ENCODE results near the gene KRTAP12-1. TPM values are rescaled to one million over a fixed set of nuclear protein-coding genes. Genes with fewer than 3 reads are reported as not detected.
A peak's percentile ranks its signal among the peaks of the same experiment; 100 is the strongest.
"Not testable (repeated sequence)": the region's sequence is repeated elsewhere in the genome, so short reads cannot be mapped to it uniquely, and the experiment has no call there.

The KRTAP12-1 gene
- total and polyA plus RNA-seq, 5 donors from 2014 or later: not detected

DNA sequence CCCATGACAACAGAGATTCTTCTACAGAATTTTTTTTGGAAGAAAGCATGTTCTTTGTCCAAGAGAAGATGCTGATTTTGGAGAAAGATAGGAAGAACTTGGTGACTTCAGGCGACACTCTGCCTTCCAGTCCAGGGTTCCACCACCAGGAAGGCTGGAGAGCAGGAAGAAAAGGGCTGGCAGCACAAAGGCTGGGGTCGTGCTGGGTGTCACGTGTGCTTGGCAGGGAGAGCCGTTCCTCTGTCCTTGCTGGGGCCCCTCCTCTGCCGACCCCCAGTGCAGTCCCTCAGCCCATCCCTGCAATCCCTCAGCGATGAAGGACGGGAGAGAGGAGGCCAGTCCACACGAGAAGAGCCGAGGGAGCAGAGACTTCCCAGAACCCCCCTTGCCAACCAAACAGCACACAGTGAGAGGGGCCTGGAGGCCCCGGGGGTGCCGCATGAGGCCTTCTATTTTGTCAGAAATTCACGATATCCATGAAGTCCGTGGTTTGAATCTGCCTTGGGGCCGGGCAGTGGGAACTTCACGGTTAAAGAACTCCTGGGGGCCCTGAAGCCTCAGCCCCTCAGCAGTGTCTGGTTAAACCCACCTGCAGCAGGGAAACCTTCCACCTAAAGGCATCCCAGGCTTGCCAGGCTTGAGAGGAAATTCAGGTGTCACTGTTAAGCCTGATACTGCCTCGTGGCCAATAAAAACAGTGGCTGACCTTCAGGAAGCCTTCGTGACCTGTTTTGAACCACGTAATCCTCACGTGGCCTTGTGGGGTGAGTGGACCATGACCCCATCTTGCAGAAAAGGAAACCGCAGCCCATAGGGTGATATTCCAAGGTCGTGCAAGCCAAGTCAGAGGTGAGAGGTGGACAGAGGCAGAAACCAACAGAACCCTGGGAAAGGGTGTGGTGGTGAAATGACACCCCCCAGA, 18.4 kb upstream of the KRTAP12-1 start:
- no peak for ATAC-seq (ENCODE audit: low read depth in 2 of 2)
- Mint-ChIP-seq H3K27me3 (peaks cover 56% of the 10 kb centered on the region), H3K4me3 (no peak overlapping the region), H3K9me3 (peaks cover 0 to 3% (median 0%) of the 10 kb centered on the region in 7 donors), H3K4me1 (peaks cover 0 to 8% (median 1%) of the 10 kb centered on the region in 4 donors), H3K27ac (no peak overlapping the region), H3K36me3 (no peaks in the 10 kb centered on the region)
- Histone ChIP-seq H3K9me3 (ENCODE audit: control insufficient read depth in 2 of 2, low read length in 2 of 2) (no peaks in the 10 kb centered on the region), H3K27me3 (ENCODE audit: control insufficient read depth, insufficient read depth, low read length) (no peaks in the 10 kb centered on the region), H3K4me1 (ENCODE audit: control insufficient read depth, insufficient read depth, low read length, poor library complexity, severe bottlenecking) (no peaks in the 10 kb centered on the region), H3K36me3 (ENCODE audit: control insufficient read depth, insufficient read depth, low read length) (no peaks in the 10 kb centered on the region), H3K27ac (ENCODE audit: insufficient read depth, low read length, poor library complexity, severe bottlenecking) (no peak overlapping the region), H3K4me3 (ENCODE audit: low read depth, low read length) (no peak overlapping the region)
- no peak for DNase-seq

DNA sequence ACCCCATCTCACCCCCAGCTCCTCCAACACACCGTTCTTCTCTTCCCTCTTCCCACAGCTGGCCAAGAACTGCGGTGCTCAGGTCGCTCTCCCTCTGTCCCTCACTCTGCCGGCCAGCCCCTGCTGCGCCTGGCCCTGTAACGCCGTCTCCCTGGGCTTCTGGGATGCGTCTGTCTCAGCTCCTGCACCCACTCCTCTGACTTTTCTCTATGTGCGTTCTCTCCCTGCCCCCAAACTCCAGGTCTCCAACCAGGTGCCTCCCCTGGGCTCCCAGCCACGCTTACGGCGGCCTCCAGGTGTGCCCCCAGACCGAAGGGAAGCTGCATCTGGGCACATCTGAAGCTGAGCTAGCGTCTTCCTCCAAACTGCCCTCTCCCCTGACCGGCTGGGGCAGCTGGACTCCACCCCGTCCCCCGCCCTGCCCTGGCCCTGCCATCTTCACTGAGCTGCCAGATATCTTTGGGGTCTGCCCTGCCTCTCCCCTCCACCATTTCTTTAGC, 17.6 kb upstream of the KRTAP12-1 start:
- Histone ChIP-seq H3K27me3 (ENCODE audit: control insufficient read depth, insufficient read depth, low read length) (no peaks in the 10 kb centered on the region), H3K36me3 (ENCODE audit: control insufficient read depth, insufficient read depth, low read length) (no peaks in the 10 kb centered on the region), H3K27ac (ENCODE audit: insufficient read depth, low read length, poor library complexity, severe bottlenecking) (no peak overlapping the region), H3K9me3 (ENCODE audit: control insufficient read depth in 2 of 2, low read length in 2 of 2) (no peaks in the 10 kb centered on the region), H3K4me3 (ENCODE audit: low read depth, low read length) (no peak overlapping the region), H3K4me1 (ENCODE audit: control insufficient read depth, insufficient read depth, low read length, poor library complexity, severe bottlenecking) (no peaks in the 10 kb centered on the region)
- Mint-ChIP-seq H3K27ac (no peak overlapping the region), H3K36me3 (no peaks in the 10 kb centered on the region), H3K9me3 (peaks cover 0 to 4% (median 0%) of the 10 kb centered on the region in 7 donors), H3K4me3 (no peak overlapping the region), H3K27me3 (peaks cover 51% of the 10 kb centered on the region), H3K4me1 (peaks cover 0 to 8% (median 1%) of the 10 kb centered on the region in 4 donors)
- ATAC-seq (ENCODE audit: low read depth in 2 of 2): no peak
- DNase-seq: no peak

DNA sequence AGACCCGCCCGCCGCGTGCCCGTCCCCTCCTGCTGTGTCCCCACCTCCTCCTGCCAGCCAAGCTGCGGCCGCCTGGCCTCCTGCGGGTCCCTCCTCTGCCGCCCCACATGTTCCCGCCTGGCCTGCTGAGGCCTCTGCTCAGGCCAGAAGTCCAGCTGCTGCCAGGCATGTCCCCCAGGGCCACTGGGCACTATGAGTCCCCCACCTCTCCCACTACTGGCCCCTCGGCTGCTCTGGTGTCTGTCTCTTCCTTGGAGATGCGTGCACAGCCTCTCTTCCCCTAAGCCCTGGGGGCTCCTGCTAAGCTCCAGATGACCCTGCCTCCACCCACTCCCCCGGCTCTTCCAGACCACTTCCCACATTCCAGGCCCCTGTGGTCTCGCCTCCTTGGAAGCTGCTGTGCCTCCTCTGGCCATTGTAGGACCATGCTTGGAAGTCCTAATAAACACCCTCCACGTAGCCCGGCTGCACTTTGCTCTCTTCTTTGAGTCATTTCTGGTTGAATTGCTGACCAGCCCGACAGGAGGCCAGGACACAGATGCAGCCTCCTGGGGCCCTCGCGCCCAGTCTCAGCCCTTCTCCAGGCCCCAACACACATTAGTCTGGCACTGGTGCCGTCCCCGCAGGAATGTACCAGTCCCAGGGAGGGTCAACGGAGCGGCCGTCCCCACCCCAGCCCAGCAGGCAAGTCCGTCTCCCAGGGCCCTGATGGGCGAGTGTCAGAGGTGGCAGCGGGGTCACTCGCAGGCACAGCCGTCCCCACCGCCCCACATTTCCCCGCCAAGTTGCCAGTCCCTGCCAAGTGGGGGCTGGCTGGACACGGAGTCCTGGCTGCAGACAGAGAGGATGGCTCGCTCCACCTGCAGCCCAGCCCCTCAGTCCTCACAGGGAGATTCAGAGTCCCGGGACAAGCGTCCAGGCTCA, 16.1 kb upstream of the KRTAP12-1 start:
- H3K4me3 ChIP-seq (ENCODE audit: low read depth, low read length): no peak overlapping the region
- H3K27me3 Mint-ChIP-seq: peaks cover 54% of the 10 kb centered on the region
- H3K27ac ChIP-seq (ENCODE audit: insufficient read depth, low read length, poor library complexity, severe bottlenecking): no peak overlapping the region
- peak overlapping the region in 2 of 3 donors; percentile 29 to 38 for H3K27ac Mint-ChIP-seq
- ATAC-seq (ENCODE audit: low read depth in 2 of 2) (no peak), DNase-seq (no peak)
- H3K36me3 ChIP-seq (ENCODE audit: control insufficient read depth, insufficient read depth, low read length): no peaks in the 10 kb centered on the region
- H3K9me3 ChIP-seq (ENCODE audit: control insufficient read depth in 2 of 2, low read length in 2 of 2): peaks cover under 1 to 2% of the 10 kb centered on the region in 2 experiments
- H3K27me3 ChIP-seq (ENCODE audit: control insufficient read depth, insufficient read depth, low read length): no peaks in the 10 kb centered on the region
- no peak overlapping the region for H3K4me3 Mint-ChIP-seq
- no peaks in the 10 kb centered on the region for H3K4me1 ChIP-seq (ENCODE audit: control insufficient read depth, insufficient read depth, low read length, poor library complexity, severe bottlenecking)
- H3K4me1 Mint-ChIP-seq: peaks cover 0 to 9% (median 2%) of the 10 kb centered on the region in 4 donors
- H3K9me3 Mint-ChIP-seq: peaks cover 0 to 4% (median 3%) of the 10 kb centered on the region in 7 donors
- H3K36me3 Mint-ChIP-seq: no peaks in the 10 kb centered on the region

DNA sequence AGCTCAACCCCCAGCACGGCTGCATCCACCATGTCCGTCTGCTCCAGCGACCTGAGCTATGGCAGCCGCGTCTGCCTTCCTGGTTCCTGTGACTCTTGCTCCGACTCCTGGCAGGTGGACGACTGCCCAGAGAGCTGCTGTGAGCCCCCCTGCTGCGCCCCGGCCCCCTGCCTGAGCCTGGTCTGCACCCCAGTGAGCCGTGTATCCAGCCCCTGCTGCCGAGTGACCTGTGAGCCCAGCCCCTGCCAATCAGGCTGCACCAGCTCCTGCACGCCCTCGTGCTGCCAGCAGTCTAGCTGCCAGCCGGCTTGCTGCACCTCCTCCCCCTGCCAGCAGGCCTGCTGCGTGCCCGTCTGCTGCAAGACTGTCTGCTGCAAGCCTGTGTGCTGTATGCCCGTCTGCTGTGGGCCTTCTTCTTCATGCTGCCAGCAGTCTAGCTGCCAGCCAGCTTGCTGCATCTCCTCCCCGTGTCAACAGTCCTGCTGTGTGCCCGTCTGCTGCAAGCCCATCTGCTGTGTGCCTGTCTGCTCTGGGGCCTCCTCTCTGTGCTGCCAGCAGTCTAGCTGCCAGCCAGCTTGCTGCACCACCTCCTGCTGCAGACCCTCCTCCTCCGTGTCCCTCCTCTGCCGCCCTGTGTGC, 15.3 kb upstream of the KRTAP12-1 start, which contains the start of gene KRTAP10-12:
KRTAP10-12 (plus strand) TSS at position 1 of the 639 bp plus-strand sequence; CDS start at position 31, 30 bp downstream.
- peak within 1 kb of the TSS in 1 of 3 donors; percentile 38 for H3K27ac Mint-ChIP-seq
- H3K4me1 Mint-ChIP-seq; H3K4me3 ChIP-seq (ENCODE audit: low read depth, low read length); H3K36me3 Mint-ChIP-seq; H3K4me3 Mint-ChIP-seq; H3K36me3 ChIP-seq (ENCODE audit: control insufficient read depth, insufficient read depth, low read length); H3K9me3 ChIP-seq (ENCODE audit: control insufficient read depth in 2 of 2, low read length in 2 of 2); ATAC-seq (ENCODE audit: low read depth in 2 of 2); H3K27me3 ChIP-seq (ENCODE audit: control insufficient read depth, insufficient read depth, low read length); DNase-seq; H3K4me1 ChIP-seq (ENCODE audit: control insufficient read depth, insufficient read depth, low read length, poor library complexity, severe bottlenecking); H3K27ac ChIP-seq (ENCODE audit: insufficient read depth, low read length, poor library complexity, severe bottlenecking): not testable (repeated sequence)
- H3K27me3 Mint-ChIP-seq: peaks cover 50% of the 10 kb centered on the region
- peaks cover 0 to 11% (median 3%) of the 10 kb centered on the region in 7 donors for H3K9me3 Mint-ChIP-seq

DNA sequence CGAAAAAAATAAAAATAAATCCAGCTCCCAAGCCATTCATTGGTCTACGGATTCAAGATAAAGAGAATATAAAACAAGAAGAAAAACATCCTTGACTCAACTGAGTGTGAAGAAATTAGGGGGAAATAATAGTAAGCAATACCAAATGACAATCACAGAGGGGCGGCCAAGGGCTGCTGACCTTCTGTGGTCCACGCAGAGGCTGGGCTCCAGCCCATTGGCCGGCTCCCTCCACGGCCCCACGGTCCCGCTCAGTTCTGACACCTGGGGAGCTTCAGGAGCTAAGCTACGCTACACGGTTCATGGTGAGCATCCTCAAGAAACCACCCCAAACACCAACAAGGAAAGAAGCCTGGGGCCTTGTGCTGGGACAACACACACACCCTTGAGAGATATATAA, 14.6 kb upstream of the KRTAP12-1 start:
- no peak overlapping the region for H3K27ac ChIP-seq (ENCODE audit: insufficient read depth, low read length, poor library complexity, severe bottlenecking)
- Mint-ChIP-seq H3K4me3 (no peak overlapping the region), H3K9me3 (peaks cover 0 to 12% (median 3%) of the 10 kb centered on the region in 7 donors), H3K27me3 (peaks cover 57% of the 10 kb centered on the region), H3K36me3 (no peaks in the 10 kb centered on the region), H3K4me1 (peaks cover 0 to 12% (median 2%) of the 10 kb centered on the region in 4 donors), H3K27ac (no peak overlapping the region)
- H3K27me3 ChIP-seq (ENCODE audit: control insufficient read depth, insufficient read depth, low read length): peaks cover 2% of the 10 kb centered on the region
- no peak for DNase-seq
- H3K9me3 ChIP-seq (ENCODE audit: control insufficient read depth in 2 of 2, low read length in 2 of 2): peaks cover 4 to 12% of the 10 kb centered on the region in 2 experiments
- no peak overlapping the region for H3K4me3 ChIP-seq (ENCODE audit: low read depth, low read length)
- no peaks in the 10 kb centered on the region for H3K36me3 ChIP-seq (ENCODE audit: control insufficient read depth, insufficient read depth, low read length)
- no peaks in the 10 kb centered on the region for H3K4me1 ChIP-seq (ENCODE audit: control insufficient read depth, insufficient read depth, low read length, poor library complexity, severe bottlenecking)
- ATAC-seq (ENCODE audit: low read depth in 2 of 2): no peak

DNA sequence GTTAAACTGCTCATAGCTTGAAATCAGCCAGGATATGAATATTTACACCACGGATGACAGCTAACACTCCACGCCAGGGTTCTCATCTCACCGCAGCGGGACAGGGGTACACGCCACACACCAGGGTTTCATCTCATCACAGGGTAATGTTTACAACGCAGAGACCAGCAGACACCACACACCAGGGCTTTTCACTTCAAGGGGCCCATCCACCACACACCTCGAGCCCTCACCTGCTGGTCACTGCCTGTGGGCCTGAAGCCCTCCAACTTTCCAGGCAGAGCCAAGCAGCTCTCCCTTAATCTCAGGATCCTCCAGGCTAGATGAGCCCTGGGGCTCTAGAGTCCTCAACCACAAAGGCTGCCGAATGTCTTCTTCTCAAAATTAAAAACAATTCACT, 13.7 kb upstream of the KRTAP12-1 start:
- Histone ChIP-seq H3K4me3 (ENCODE audit: low read depth, low read length) (no peak overlapping the region), H3K27me3 (ENCODE audit: control insufficient read depth, insufficient read depth, low read length) (peaks cover 6% of the 10 kb centered on the region), H3K36me3 (ENCODE audit: control insufficient read depth, insufficient read depth, low read length) (no peaks in the 10 kb centered on the region), H3K4me1 (ENCODE audit: control insufficient read depth, insufficient read depth, low read length, poor library complexity, severe bottlenecking) (no peaks in the 10 kb centered on the region), H3K9me3 (ENCODE audit: control insufficient read depth in 2 of 2, low read length in 2 of 2) (peaks cover 4 to 12% of the 10 kb centered on the region in 2 experiments), H3K27ac (ENCODE audit: insufficient read depth, low read length, poor library complexity, severe bottlenecking) (no peak overlapping the region)
- Mint-ChIP-seq H3K27ac (no peak overlapping the region), H3K27me3 (peaks cover 54% of the 10 kb centered on the region), H3K4me1 (peaks cover 0 to 13% (median 4%) of the 10 kb centered on the region in 4 donors), H3K9me3 (peaks cover 0 to 12% (median 2%) of the 10 kb centered on the region in 7 donors), H3K4me3 (no peak overlapping the region), H3K36me3 (no peaks in the 10 kb centered on the region)
- ATAC-seq (ENCODE audit: low read depth in 2 of 2): no peak
- DNase-seq: no peak

DNA sequence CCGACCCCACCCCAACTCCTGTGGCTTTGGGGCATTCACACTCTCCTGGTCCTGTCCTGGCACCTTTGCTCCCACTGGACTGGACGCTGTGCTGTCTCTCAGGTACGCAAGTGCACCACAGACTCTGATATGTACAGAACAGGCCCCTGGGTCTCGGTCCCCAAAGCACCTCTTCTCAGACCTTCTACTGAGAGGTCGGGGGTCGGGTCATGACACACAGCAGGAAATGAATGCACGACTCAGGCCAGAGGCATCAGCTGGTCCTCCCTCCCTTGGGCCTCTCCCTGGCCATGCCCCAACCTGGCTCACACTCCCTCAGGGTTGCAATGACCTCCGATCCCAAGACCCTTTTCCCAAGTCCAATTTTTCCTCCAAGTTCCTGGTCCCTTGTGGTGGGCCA, 13.2 kb upstream of the KRTAP12-1 start:
- H3K4me3 ChIP-seq (ENCODE audit: low read depth, low read length): no peak overlapping the region
- no peak overlapping the region for H3K4me3 Mint-ChIP-seq
- H3K27me3 Mint-ChIP-seq: peaks cover 57% of the 10 kb centered on the region
- DNase-seq: no peak
- no peak overlapping the region for H3K27ac Mint-ChIP-seq
- H3K4me1 ChIP-seq (ENCODE audit: control insufficient read depth, insufficient read depth, low read length, poor library complexity, severe bottlenecking): no peaks in the 10 kb centered on the region
- H3K9me3 ChIP-seq (ENCODE audit: control insufficient read depth in 2 of 2, low read length in 2 of 2): peaks cover 4 to 12% of the 10 kb centered on the region in 2 experiments
- H3K36me3 Mint-ChIP-seq: no peaks in the 10 kb centered on the region
- peaks cover 0 to 12% (median 2%) of the 10 kb centered on the region in 7 donors for H3K9me3 Mint-ChIP-seq
- H3K4me1 Mint-ChIP-seq: peaks cover 0 to 13% (median 4%) of the 10 kb centered on the region in 4 donors
- no peak for ATAC-seq (ENCODE audit: low read depth in 2 of 2)
- no peak overlapping the region for H3K27ac ChIP-seq (ENCODE audit: insufficient read depth, low read length, poor library complexity, severe bottlenecking)
- H3K27me3 ChIP-seq (ENCODE audit: control insufficient read depth, insufficient read depth, low read length): peaks cover 6% of the 10 kb centered on the region
- no peaks in the 10 kb centered on the region for H3K36me3 ChIP-seq (ENCODE audit: control insufficient read depth, insufficient read depth, low read length)

Data from CD4-positive, CD25-positive, alpha-beta regulatory T cell (primary cell).